Karpas-422 (cell line): ENCODE results near the gene SCGB2B2. TPM values are rescaled to one million over a fixed set of nuclear protein-coding genes. Genes with fewer than 3 reads are reported as not detected.
A peak's percentile ranks its signal among the peaks of the same experiment; 100 is the strongest.
"Not testable (repeated sequence)": the region's sequence is repeated elsewhere in the genome, so short reads cannot be mapped to it uniquely, and the experiment has no call there.

Experiments used
- DNase-seq: peaks from one replicate; pipeline ENCODE4 v3.0.0-alpha.2; 2015
- H2AFZ ChIP-seq: fragments of 200-600 bp; sonication (generic); 2 replicates; pipeline ENCODE4 v1.6.1; 2014; ENCODE audit warnings: antibody characterized with exemption, low read length, mixed read lengths
- H3K27ac ChIP-seq: fragments of 200-600 bp; sonication (generic); 2 replicates; pipeline ENCODE4 v1.5.1; 2014; ENCODE audit warnings: mild to moderate bottlenecking, low read length, moderate library complexity
- H3K27me3 ChIP-seq: fragments of 200-600 bp; sonication (generic); 2 replicates; pipeline ENCODE4 v1.6.1; 2014; ENCODE audit warnings: low read length, mixed read lengths
- H3K36me3 ChIP-seq: fragments of 200-600 bp; sonication (generic); 2 replicates; pipeline ENCODE4 v1.6.1; 2014; ENCODE audit warnings: low read length, mixed read lengths; ENCODE audit not compliant: insufficient read depth
- H3K4me1 ChIP-seq: fragments of 200-600 bp; sonication (generic); 2 replicates; pipeline ENCODE4 v1.6.1; 2014; ENCODE audit warnings: mild to moderate bottlenecking, low read length, mixed read lengths
- H3K4me2 ChIP-seq: fragments of 200-600 bp; sonication (generic); 2 replicates; pipeline ENCODE4 v1.6.1; 2014; ENCODE audit warnings: low read length, low read depth, mild to moderate bottlenecking; ENCODE audit not compliant: poor library complexity, severe bottlenecking
- H3K4me3 ChIP-seq: fragments of 200-600 bp; sonication (generic); 2 replicates; pipeline ENCODE4 v1.5.1; 2014; ENCODE audit warnings: mild to moderate bottlenecking, antibody characterized with exemption, low read length, mixed read lengths
- H3K79me2 ChIP-seq: fragments of 200-600 bp; sonication (generic); 2 replicates; pipeline ENCODE4 v1.6.1; 2014; ENCODE audit warnings: mild to moderate bottlenecking, low read length, mixed read lengths
- H3K9ac ChIP-seq: fragments of 200-600 bp; sonication (generic); 2 replicates; pipeline ENCODE4 v1.6.0; 2014; ENCODE audit warnings: low read length
- H3K9me2 ChIP-seq: fragments of 200-600 bp; sonication (generic), shearing (Covaris generic); replicated peaks from 2 replicates; pipeline ENCODE4 v1.6.0; 2014; ENCODE audit warnings: mild to moderate bottlenecking, low read length, moderate library complexity; ENCODE audit not compliant: insufficient read depth
- H3K9me3 ChIP-seq: fragments of 300-700, 200-600 bp; sonication (generic); 2 replicates; pipeline ENCODE4 v1.6.1; 2014; ENCODE audit warnings: low read length, mixed read lengths
- H4K20me1 ChIP-seq: fragments of 200-600 bp; sonication (generic); 2 replicates; pipeline ENCODE4 v1.6.1; 2014; ENCODE audit warnings: mild to moderate bottlenecking, antibody characterized with exemption, low read length, low read depth; ENCODE audit not compliant: insufficient read depth
- total RNA-seq: library from RNA; depleted of rRNA; stranded (reverse); fragments of >200 nt; shearing (Covaris generic); gene quantifications from 2 replicates; pipeline ENCODE4 v1.2.3, GENCODE V29; 2014; ENCODE audit warnings: low replicate concordance

Gene SCGB2B2
- total RNA-seq, 1 experiment from 2014 or later = not detected

GRCh38 chr19:34667349-34668076, 9.4 kb downstream of the SCGB2B2 start:
- Histone ChIP-seq H3K27me3 (no peaks in the 10 kb centered on the region), H3K9me2 (no peaks in the 10 kb centered on the region), H3K79me2 (no peaks in the 10 kb centered on the region), H3K9me3 (no peaks in the 10 kb centered on the region), H3K9ac (no peak overlapping the region), H3K27ac (no peak overlapping the region), H4K20me1 (no peaks in the 10 kb centered on the region), H2AFZ (no peak overlapping the region), H3K4me2 (peak overlapping the region; percentile 35), H3K4me3 (peak overlapping the region; percentile 27; the same call in 1 of the 2 replicates), H3K4me1 (no peaks in the 10 kb centered on the region), H3K36me3 (no peaks in the 10 kb centered on the region)
- no peak for DNase-seq

DNA sequence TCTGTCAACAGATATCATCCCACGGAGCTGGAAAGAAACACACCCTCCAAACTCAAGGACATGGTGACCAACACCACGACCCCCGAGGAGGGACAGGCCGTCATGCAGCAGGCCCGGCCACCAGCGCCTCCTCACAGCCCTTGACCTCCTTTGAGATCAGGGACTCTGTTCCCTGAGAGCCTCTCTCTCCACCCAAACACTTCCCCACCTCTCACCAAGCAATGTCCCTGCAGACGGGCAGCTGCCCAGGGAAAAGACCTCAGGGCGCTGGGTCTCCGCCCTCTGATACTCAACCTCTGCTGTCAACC, 10.0 kb downstream of the SCGB2B2 start:
- H3K79me2 ChIP-seq = no peaks in the 10 kb centered on the region
- no peaks in the 10 kb centered on the region for H3K36me3 ChIP-seq
- DNase-seq = no peak
- no peak overlapping the region for H2AFZ ChIP-seq
- H4K20me1 ChIP-seq = no peaks in the 10 kb centered on the region
- no peak overlapping the region for H3K4me3 ChIP-seq
- H3K4me1 ChIP-seq = no peaks in the 10 kb centered on the region
- no peaks in the 10 kb centered on the region for H3K9me2 ChIP-seq
- H3K9me3 ChIP-seq = no peaks in the 10 kb centered on the region
- no peaks in the 10 kb centered on the region for H3K27me3 ChIP-seq
- no peak overlapping the region for H3K27ac ChIP-seq
- no peak overlapping the region for H3K4me2 ChIP-seq
- no peak overlapping the region for H3K9ac ChIP-seq

DNA sequence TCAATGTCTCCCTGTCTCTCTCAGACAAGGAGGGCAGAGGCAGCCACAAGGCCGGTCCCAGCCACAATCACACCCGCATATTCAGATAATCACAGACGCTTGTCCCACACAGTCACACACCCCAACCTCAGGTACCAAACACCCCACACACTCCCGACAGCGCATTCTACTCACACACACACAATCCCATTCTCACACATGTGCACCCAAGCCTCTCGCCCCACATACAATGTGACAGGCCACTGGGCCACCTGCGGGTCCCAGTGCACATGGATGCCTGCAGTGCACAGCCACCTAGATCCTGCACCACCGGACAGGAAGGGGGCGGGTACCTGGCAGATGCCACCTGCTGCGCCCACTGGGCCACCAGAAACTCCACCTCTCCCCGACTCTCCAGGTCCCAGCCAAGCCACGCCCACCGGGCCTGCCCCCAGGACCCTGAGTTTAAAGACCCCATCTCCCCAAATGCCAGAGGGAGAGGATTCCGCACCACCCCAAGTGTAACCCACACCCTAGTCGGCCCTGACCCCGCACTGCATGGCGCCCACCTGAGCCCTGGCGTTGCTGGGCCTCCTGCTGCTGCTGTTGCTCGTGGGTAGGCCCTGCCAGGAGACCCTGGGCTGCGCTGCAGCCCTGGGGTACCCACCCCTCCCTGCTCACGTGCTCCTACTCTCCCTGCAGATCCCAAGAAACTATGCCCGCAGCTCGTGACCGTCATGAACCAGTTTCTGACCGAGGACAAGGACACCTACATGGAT, 10.6 kb downstream of the SCGB2B2 start:
- Histone ChIP-seq H4K20me1 (no peaks in the 10 kb centered on the region), H3K9me2 (no peaks in the 10 kb centered on the region), H3K4me1 (no peaks in the 10 kb centered on the region), H2AFZ (no peak overlapping the region), H3K27ac (no peak overlapping the region), H3K36me3 (no peaks in the 10 kb centered on the region), H3K9ac (no peak overlapping the region), H3K9me3 (no peaks in the 10 kb centered on the region), H3K27me3 (no peaks in the 10 kb centered on the region), H3K79me2 (no peaks in the 10 kb centered on the region), H3K4me3 (no peak overlapping the region), H3K4me2 (no peak overlapping the region)
- no peak for DNase-seq

DNA sequence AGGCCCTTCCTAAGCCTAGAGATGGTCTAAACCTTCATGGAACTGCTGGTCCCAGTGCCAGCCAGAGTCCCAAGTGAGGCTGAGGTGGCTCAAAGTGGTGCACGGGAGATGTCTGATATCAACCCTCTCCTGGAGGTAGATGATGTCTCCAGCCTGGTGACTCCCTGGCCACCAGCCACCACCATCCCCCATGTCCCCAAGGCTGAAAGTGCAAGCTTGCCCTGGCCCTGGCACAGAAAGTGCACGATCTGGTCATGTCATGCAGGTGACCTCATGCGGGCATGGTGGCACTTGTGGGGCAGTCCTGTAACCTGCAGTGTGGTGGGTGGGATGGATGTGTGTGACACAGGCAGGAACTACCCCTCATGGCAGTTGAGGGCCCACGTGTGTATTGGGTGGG, 11.7 kb downstream of the SCGB2B2 start:
- H3K9ac ChIP-seq, H3K9me3 ChIP-seq: not testable (repeated sequence)

DNA sequence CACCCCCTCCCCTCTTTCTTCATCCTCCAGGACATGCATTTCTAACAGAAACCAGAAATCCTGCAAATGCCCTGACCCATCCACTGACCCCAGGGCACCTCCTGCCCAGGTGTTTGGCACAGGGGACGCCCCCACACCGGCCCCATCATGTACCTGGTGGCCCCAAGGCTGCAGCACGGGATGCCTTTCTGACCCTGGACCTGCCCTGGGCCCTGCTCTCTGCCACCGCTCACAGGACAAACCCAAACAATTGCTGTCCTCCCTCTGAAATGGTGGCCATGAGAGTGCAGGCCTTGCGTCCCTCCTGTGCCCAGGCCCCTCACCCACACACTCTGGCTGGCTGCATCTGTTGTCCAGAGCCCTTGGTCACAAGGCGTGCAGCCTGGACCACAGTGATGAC, 12.1 kb downstream of the SCGB2B2 start:
- Histone ChIP-seq H3K9ac (no peak overlapping the region), H3K9me3 (no peaks in the 10 kb centered on the region), H3K4me3 (no peak overlapping the region), H3K79me2 (no peaks in the 10 kb centered on the region), H3K27me3 (no peaks in the 10 kb centered on the region), H3K27ac (no peak overlapping the region), H3K4me1 (no peaks in the 10 kb centered on the region), H3K36me3 (no peaks in the 10 kb centered on the region), H2AFZ (no peak overlapping the region), H3K4me2 (no peak overlapping the region), H4K20me1 (no peaks in the 10 kb centered on the region), H3K9me2 (no peaks in the 10 kb centered on the region)
- DNase-seq = no peak

More for the DNA sequence above, 11.7 kb downstream of the SCGB2B2 start:
- not testable (repeated sequence) for H3K36me3 ChIP-seq, H3K27me3 ChIP-seq, DNase-seq, H3K4me1 ChIP-seq, H3K9me2 ChIP-seq, H3K79me2 ChIP-seq, H3K4me3 ChIP-seq, H3K4me2 ChIP-seq, H2AFZ ChIP-seq, H4K20me1 ChIP-seq, H3K27ac ChIP-seq

DNA sequence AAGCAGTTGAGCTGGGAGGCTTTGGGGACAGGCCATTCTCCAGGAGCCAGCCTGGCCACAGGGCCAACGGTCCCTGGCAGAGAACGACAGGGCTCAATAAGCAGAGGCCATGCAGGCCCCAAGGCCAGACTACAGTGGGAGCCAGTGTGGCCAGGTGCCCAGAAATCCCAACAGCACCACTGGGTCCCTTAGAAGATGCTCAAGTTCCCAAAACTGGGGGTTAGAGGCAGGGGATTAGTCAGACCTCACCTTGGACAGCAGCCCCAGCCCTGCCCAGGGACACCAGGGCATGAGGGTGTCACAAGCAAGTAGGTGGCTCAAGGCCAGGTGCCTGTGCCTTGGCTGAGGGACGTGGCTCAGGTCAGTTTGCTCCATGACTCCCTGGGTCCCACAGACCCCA, 12.8 kb downstream of the SCGB2B2 start:
- no peak overlapping the region for H2AFZ ChIP-seq
- no peaks in the 10 kb centered on the region for H3K9me3 ChIP-seq
- H3K4me3 ChIP-seq = no peak overlapping the region
- no peaks in the 10 kb centered on the region for H3K79me2 ChIP-seq
- no peak for DNase-seq
- H4K20me1 ChIP-seq = no peaks in the 10 kb centered on the region
- H3K27me3 ChIP-seq = no peaks in the 10 kb centered on the region
- H3K9me2 ChIP-seq = no peaks in the 10 kb centered on the region
- no peak overlapping the region for H3K9ac ChIP-seq
- no peak overlapping the region for H3K4me2 ChIP-seq
- H3K27ac ChIP-seq = no peak overlapping the region
- H3K4me1 ChIP-seq = no peaks in the 10 kb centered on the region
- H3K36me3 ChIP-seq = no peaks in the 10 kb centered on the region

DNA sequence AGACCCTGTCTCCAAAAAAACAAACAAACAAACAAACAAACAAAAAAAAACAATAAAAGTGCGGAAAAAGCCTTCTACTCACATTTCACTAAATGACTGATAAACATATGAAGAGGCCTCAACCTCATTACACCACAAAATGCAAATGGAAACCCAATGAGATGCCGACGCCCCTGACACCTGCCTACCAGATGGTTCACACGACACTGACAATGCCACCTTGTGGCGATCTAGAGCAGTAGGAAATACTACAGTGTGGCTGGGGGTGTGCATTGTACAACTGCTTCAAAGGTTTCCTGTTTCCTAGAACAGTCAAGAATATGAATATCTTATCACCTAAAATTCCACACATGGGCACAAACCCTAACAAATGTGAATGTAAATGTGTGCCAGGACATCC, 14.0 kb downstream of the SCGB2B2 start:
- H3K27me3 ChIP-seq = no peaks in the 10 kb centered on the region
- H3K4me2 ChIP-seq = no peak overlapping the region
- no peak overlapping the region for H3K27ac ChIP-seq
- H4K20me1 ChIP-seq = no peaks in the 10 kb centered on the region
- no peaks in the 10 kb centered on the region for H3K9me3 ChIP-seq
- no peaks in the 10 kb centered on the region for H3K9me2 ChIP-seq
- H3K79me2 ChIP-seq = no peaks in the 10 kb centered on the region
- peak; percentile 83 for DNase-seq
- H3K4me3 ChIP-seq = no peak overlapping the region
- H3K9ac ChIP-seq = no peak overlapping the region
- H3K36me3 ChIP-seq = no peaks in the 10 kb centered on the region
- H3K4me1 ChIP-seq = no peaks in the 10 kb centered on the region
- no peak overlapping the region for H2AFZ ChIP-seq

- H3K27ac ChIP-seq = no peak overlapping the region
- H3K36me3 ChIP-seq = no peaks in the 10 kb centered on the region
- H3K4me3 ChIP-seq = no peak overlapping the region
- H3K9me3 ChIP-seq = no peaks in the 10 kb centered on the region
- H3K9ac ChIP-seq = no peak overlapping the region
- no peaks in the 10 kb centered on the region for H3K9me2 ChIP-seq
- H4K20me1 ChIP-seq = no peaks in the 10 kb centered on the region
- H3K4me1 ChIP-seq = no peaks in the 10 kb centered on the region
- no peaks in the 10 kb centered on the region for H3K79me2 ChIP-seq
- H3K27me3 ChIP-seq = no peaks in the 10 kb centered on the region
- no peak overlapping the region for H3K4me2 ChIP-seq
- H2AFZ ChIP-seq = no peak overlapping the region
- DNase-seq = no peak
Measured at GRCh38 chr19:34661357-34661756, 15.6 kb downstream of the SCGB2B2 start.
